ENCODE data around the gene PHYKPL.
"Not testable (repeated sequence)": the region's sequence is repeated elsewhere in the genome, so short reads cannot be mapped to it uniquely, and the experiment has no call there.

Gene PHYKPL

GRCh38 chr5:178261666-178262600, 29.3 kb upstream of the PHYKPL start:
- Histone ChIP-seq H3K4me1 (ENCODE audit: control insufficient read depth, insufficient read depth, low read length) (no peaks in the 10 kb centered on the region), H3K27me3 (ENCODE audit: control insufficient read depth, insufficient read depth, low read length) (no peaks in the 10 kb centered on the region), H3K36me3 (ENCODE audit: insufficient read depth, low read length) (no peaks in the 10 kb centered on the region), H3K9me3 (replicated peaks; ENCODE audit: low read length) (no peaks in the 10 kb centered on the region), H3K4me2 (ENCODE audit: low read length) (no peak overlapping the region), H3K4me3 (ENCODE audit: low read length) (no peak overlapping the region), H3K9ac (ENCODE audit: low read depth, low read length) (no peak overlapping the region)

- no peaks in the 10 kb centered on the region for H3K27me3 ChIP-seq (ENCODE audit: control insufficient read depth, insufficient read depth, low read length)
- H3K9me3 ChIP-seq (replicated peaks; ENCODE audit: low read length): no peaks in the 10 kb centered on the region
- no peak overlapping the region for H3K9ac ChIP-seq (ENCODE audit: low read depth, low read length)
- no peak overlapping the region for H3K4me2 ChIP-seq (ENCODE audit: low read length)
- H3K4me1 ChIP-seq (ENCODE audit: control insufficient read depth, insufficient read depth, low read length): no peaks in the 10 kb centered on the region
- no peak overlapping the region for H3K4me3 ChIP-seq (ENCODE audit: low read length)
- no peaks in the 10 kb centered on the region for H3K36me3 ChIP-seq (ENCODE audit: insufficient read depth, low read length)
Measured at GRCh38 chr5:178259623-178260536, 27.3 kb upstream of the PHYKPL start.

- no peak overlapping the region for H3K4me2 ChIP-seq (ENCODE audit: low read length)
- H3K27me3 ChIP-seq (ENCODE audit: control insufficient read depth, insufficient read depth, low read length): no peaks in the 10 kb centered on the region
- no peaks in the 10 kb centered on the region for H3K4me1 ChIP-seq (ENCODE audit: control insufficient read depth, insufficient read depth, low read length)
- no peaks in the 10 kb centered on the region for H3K36me3 ChIP-seq (ENCODE audit: insufficient read depth, low read length)
- no peaks in the 10 kb centered on the region for H3K9me3 ChIP-seq (replicated peaks; ENCODE audit: low read length)
- no peak overlapping the region for H3K9ac ChIP-seq (ENCODE audit: low read depth, low read length)
- no peak overlapping the region for H3K4me3 ChIP-seq (ENCODE audit: low read length)
Measured at GRCh38 chr5:178257650-178258049, 25.0 kb upstream of the PHYKPL start.

- no peak overlapping the region for H3K4me3 ChIP-seq (ENCODE audit: low read length)
- H3K36me3 ChIP-seq (ENCODE audit: insufficient read depth, low read length): no peaks in the 10 kb centered on the region
- H3K4me2 ChIP-seq (ENCODE audit: low read length): no peak overlapping the region
- no peaks in the 10 kb centered on the region for H3K4me1 ChIP-seq (ENCODE audit: control insufficient read depth, insufficient read depth, low read length)
- no peak overlapping the region for H3K9ac ChIP-seq (ENCODE audit: low read depth, low read length)
- H3K27me3 ChIP-seq (ENCODE audit: control insufficient read depth, insufficient read depth, low read length): no peaks in the 10 kb centered on the region
- no peaks in the 10 kb centered on the region for H3K9me3 ChIP-seq (replicated peaks; ENCODE audit: low read length)
Measured at GRCh38 chr5:178256746-178257145, 24.1 kb upstream of the PHYKPL start.

- H3K27me3 ChIP-seq (ENCODE audit: control insufficient read depth, insufficient read depth, low read length); H3K36me3 ChIP-seq (ENCODE audit: insufficient read depth, low read length); H3K9me3 ChIP-seq (replicated peaks; ENCODE audit: low read length); H3K4me2 ChIP-seq (ENCODE audit: low read length); H3K4me1 ChIP-seq (ENCODE audit: control insufficient read depth, insufficient read depth, low read length); H3K9ac ChIP-seq (ENCODE audit: low read depth, low read length); H3K4me3 ChIP-seq (ENCODE audit: low read length): not testable (repeated sequence)
Measured at GRCh38 chr5:178253632-178254031, 21.0 kb upstream of the PHYKPL start.

- H3K36me3 ChIP-seq (ENCODE audit: insufficient read depth, low read length): no peaks in the 10 kb centered on the region
- H3K4me3 ChIP-seq (ENCODE audit: low read length): no peak overlapping the region
Measured at GRCh38 chr5:178252258-178252657, 19.7 kb upstream of the PHYKPL start.

GRCh38 chr5:178250263-178250662, 17.7 kb upstream of the PHYKPL start:
- Histone ChIP-seq H3K9me3 (replicated peaks; ENCODE audit: low read length) (no peaks in the 10 kb centered on the region), H3K4me2 (ENCODE audit: low read length) (no peak overlapping the region), H3K36me3 (ENCODE audit: insufficient read depth, low read length) (no peaks in the 10 kb centered on the region), H3K9ac (ENCODE audit: low read depth, low read length) (no peak overlapping the region), H3K4me3 (ENCODE audit: low read length) (no peak overlapping the region), H3K27me3 (ENCODE audit: control insufficient read depth, insufficient read depth, low read length) (no peaks in the 10 kb centered on the region), H3K4me1 (ENCODE audit: control insufficient read depth, insufficient read depth, low read length) (no peaks in the 10 kb centered on the region)

More at GRCh38 chr5:178252258-178252657, 19.7 kb upstream of the PHYKPL start:
- Histone ChIP-seq H3K27me3 (ENCODE audit: control insufficient read depth, insufficient read depth, low read length) (no peaks in the 10 kb centered on the region), H3K9me3 (replicated peaks; ENCODE audit: low read length) (no peaks in the 10 kb centered on the region), H3K9ac (ENCODE audit: low read depth, low read length) (no peak overlapping the region), H3K4me2 (ENCODE audit: low read length) (no peak overlapping the region), H3K4me1 (ENCODE audit: control insufficient read depth, insufficient read depth, low read length) (no peaks in the 10 kb centered on the region)

- Histone ChIP-seq H3K4me2 (ENCODE audit: low read length) (no peak overlapping the region), H3K9me3 (replicated peaks; ENCODE audit: low read length) (no peaks in the 10 kb centered on the region), H3K4me3 (ENCODE audit: low read length) (no peak overlapping the region), H3K27me3 (ENCODE audit: control insufficient read depth, insufficient read depth, low read length) (no peaks in the 10 kb centered on the region), H3K4me1 (ENCODE audit: control insufficient read depth, insufficient read depth, low read length) (peaks cover 2% of the 10 kb centered on the region), H3K9ac (ENCODE audit: low read depth, low read length) (no peak overlapping the region), H3K36me3 (ENCODE audit: insufficient read depth, low read length) (no peaks in the 10 kb centered on the region)
Measured at GRCh38 chr5:178249191-178249989, 16.8 kb upstream of the PHYKPL start.

GRCh38 chr5:178248750-178249149, 16.1 kb upstream of the PHYKPL start:
- no peaks in the 10 kb centered on the region for H3K27me3 ChIP-seq (ENCODE audit: control insufficient read depth, insufficient read depth, low read length)
- no peaks in the 10 kb centered on the region for H3K36me3 ChIP-seq (ENCODE audit: insufficient read depth, low read length)
- no peaks in the 10 kb centered on the region for H3K9me3 ChIP-seq (replicated peaks; ENCODE audit: low read length)
- no peak overlapping the region for H3K4me3 ChIP-seq (ENCODE audit: low read length)
- no peak overlapping the region for H3K4me2 ChIP-seq (ENCODE audit: low read length)
- no peak overlapping the region for H3K9ac ChIP-seq (ENCODE audit: low read depth, low read length)
- H3K4me1 ChIP-seq (ENCODE audit: control insufficient read depth, insufficient read depth, low read length): peaks cover 4% of the 10 kb centered on the region

- Histone ChIP-seq H3K9ac (ENCODE audit: low read depth, low read length) (no peak overlapping the region), H3K4me3 (ENCODE audit: low read length) (no peak overlapping the region), H3K9me3 (replicated peaks; ENCODE audit: low read length) (no peaks in the 10 kb centered on the region), H3K4me1 (ENCODE audit: control insufficient read depth, insufficient read depth, low read length) (peaks cover 4% of the 10 kb centered on the region), H3K27me3 (ENCODE audit: control insufficient read depth, insufficient read depth, low read length) (no peaks in the 10 kb centered on the region), H3K4me2 (ENCODE audit: low read length) (no peak overlapping the region), H3K36me3 (ENCODE audit: insufficient read depth, low read length) (no peaks in the 10 kb centered on the region)
Measured at GRCh38 chr5:178247481-178248456, 15.2 kb upstream of the PHYKPL start.

Data from skeletal muscle satellite cell (primary cell).